Gastroesophageal sphincter (tissue), 3 donors: ENCODE results near the gene ATRX.

Source experiments
- CTCF ChIP-seq, 4 experiments: fragments of 200-600 bp in 2 of 4; fragments of 450-650 bp in 2 of 4; sonication (generic) in 1 of 4; IDR thresholded peaks; one replicate each; pipeline ENCODE4 v1.5.1; 2017 to 2019; ENCODE audit warnings: antibody characterized with exemption in 4 of 4, mild to moderate bottlenecking in 2 of 4, moderate library complexity in 2 of 4
- POLR2A ChIP-seq, 2 donors: fragments of 450-650 bp; IDR thresholded peaks; one replicate each; pipeline ENCODE4 v1.6.1; 2017; ENCODE audit warnings: antibody characterized with exemption in 2 of 2, mild to moderate bottlenecking in 2 of 2, moderate library complexity in 1 of 2

- TF ChIP-seq CTCF (IDR thresholded peaks at IDR 0.05): no peak
- no peak for TF ChIP-seq POLR2A (IDR thresholded peaks at IDR 0.05)
These were observed 7.9 kb upstream of the ATRX start for GRCh38 chrX:77793946-77794345.
